ENCODE results near the gene KIF2C. TPM values are rescaled to one million over a fixed set of nuclear protein-coding genes. Genes with fewer than 3 reads are reported as not detected.
"Not testable (repeated sequence)": the region's sequence is repeated elsewhere in the genome, so short reads cannot be mapped to it uniquely, and the experiment has no call there.

KIF2C gene
- total and polyA plus RNA-seq, 2 donors (not counting 1 experiment from before 2014, with no cell fraction given) = 0.25 to 0.69 TPM

GRCh38 chr1:44696789-44697345 lies 42.8 kb upstream of the KIF2C start:
- DNase-seq = peak; percentile 64
- TF ChIP-seq EZH2 (IDR thresholded peaks at IDR 0.05; ENCODE audit: borderline replicate concordance, insufficient read depth, low read depth, low read length, poor library complexity, severe bottlenecking) = no peak
- TF ChIP-seq CTCF (IDR thresholded peaks at IDR 0.05) = no peak
- H3K27ac ChIP-seq (ENCODE audit: low read length in 2 of 2) = peak overlapping the region in 1 of 2 donors; percentile 67

DNA sequence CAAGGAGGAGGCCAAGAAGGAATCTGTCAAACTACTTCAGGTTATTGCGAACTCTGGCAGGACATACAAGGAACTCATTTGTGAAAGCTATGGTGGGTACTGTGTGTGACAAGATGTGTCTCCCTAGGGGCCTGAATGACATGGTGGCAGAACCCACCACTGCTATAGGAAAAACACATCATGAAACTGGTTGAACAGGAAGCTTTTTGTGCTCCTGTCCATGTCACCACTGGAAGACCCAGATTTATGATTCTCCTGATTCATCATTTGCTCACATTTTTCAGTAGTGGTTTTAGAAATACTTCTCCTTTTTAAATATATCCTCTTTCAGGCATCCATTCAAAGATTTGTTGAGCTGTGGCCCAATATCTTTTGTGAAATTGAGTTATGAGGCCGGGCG lies 41.5 kb upstream of the KIF2C start:
- intact Hi-C loops (cut with micrococcal nuclease) = no loop called here
- H3K27ac Mint-ChIP-seq = peak overlapping the region; percentile 89
- no peaks in the 10 kb centered on the region for H3K9me3 ChIP-seq (ENCODE audit: control extremely low read depth in 1 of 3, control insufficient read depth in 2 of 3, insufficient read depth in 1 of 3, low read length in 2 of 3)
- H3K27me3 ChIP-seq (replicated peaks in 1 of 4; ENCODE audit: control extremely low read depth in 1 of 4, control insufficient read depth in 3 of 4, insufficient read depth in 4 of 4, low read length in 3 of 4) = no peaks in the 10 kb centered on the region
- ChIA-PET CTCF (interaction anchor here (1.2 to 4.4 kb wide), 5 partner anchors 9 to 604 kb away, joined by 3 to 23 read pairs (median 14); partner anchors contain the start of genes ARMH1 and TMEM53), POLR2A (no interaction called here)
- H3K36me3 ChIP-seq (replicated peaks in 1 of 2; ENCODE audit: control extremely low read depth in 1 of 2, control insufficient read depth in 1 of 2, extremely low read depth in 1 of 2, insufficient read depth in 2 of 2, low read length in 1 of 2) = peaks cover 0 to 2% of the 10 kb centered on the region in 2 experiments
- H4K20me1 ChIP-seq (ENCODE audit: control insufficient read depth, insufficient read depth, low read length, poor library complexity, severe bottlenecking) = no peaks in the 10 kb centered on the region
- peaks cover 44% of the 10 kb centered on the region in 2 donors for H3K4me1 ChIP-seq (ENCODE audit: control insufficient read depth in 2 of 2, insufficient read depth in 2 of 2, low read length in 2 of 2)
- 20% methylated on average over 1 of the region's 3 CpGs for WGBS (ENCODE audit: insufficient coverage)
- no peak overlapping the region for H3K4me3 ChIP-seq (ENCODE audit: control extremely low read depth in 1 of 5, extremely low read depth in 1 of 5, insufficient read depth in 1 of 5, low read depth in 2 of 5, low read length in 4 of 5)
- H3K27me3 Mint-ChIP-seq = no peaks in the 10 kb centered on the region
- no peak overlapping the region for H3K9ac ChIP-seq (ENCODE audit: low read length)
- DNase-seq (peak; percentile 59), ATAC-seq (ENCODE audit: low read depth) (peak; percentile 56)
- peak overlapping the region in 1 of 2 donors; percentile 5 for H3K27ac ChIP-seq (ENCODE audit: low read length in 2 of 2)
- TF ChIP-seq CTCF (IDR thresholded peaks at IDR 0.05) (no peak), EZH2 (IDR thresholded peaks at IDR 0.05; ENCODE audit: borderline replicate concordance, insufficient read depth, low read depth, low read length, poor library complexity, severe bottlenecking) (no peak)
- peak overlapping the region; percentile 65 for H3K4me2 ChIP-seq (replicated peaks; ENCODE audit: low read depth, low read length, poor library complexity, severe bottlenecking)
- H3K4me3 Mint-ChIP-seq = peak overlapping the region; percentile 66
- H2AFZ ChIP-seq (ENCODE audit: insufficient read depth, low read depth, low read length, poor library complexity, severe bottlenecking) = no peak overlapping the region
- no peaks in the 10 kb centered on the region for H3K9me3 Mint-ChIP-seq (ENCODE audit: insufficient read depth)
- H3K79me2 ChIP-seq (ENCODE audit: control insufficient read depth, insufficient read depth, low read length) = peaks cover 5% of the 10 kb centered on the region
- peaks cover 43% of the 10 kb centered on the region for H3K4me1 Mint-ChIP-seq

More at GRCh38 chr1:44696789-44697345, 42.8 kb upstream of the KIF2C start:
- peak overlapping the region; percentile 62 for H3K4me3 Mint-ChIP-seq
- H2AFZ ChIP-seq (ENCODE audit: insufficient read depth, low read depth, low read length, poor library complexity, severe bottlenecking) = peak overlapping the region; percentile 66
- no peaks in the 10 kb centered on the region for H4K20me1 ChIP-seq (ENCODE audit: control insufficient read depth, insufficient read depth, low read length, poor library complexity, severe bottlenecking)
- H3K79me2 ChIP-seq (ENCODE audit: control insufficient read depth, insufficient read depth, low read length) = peaks cover 5% of the 10 kb centered on the region
- peak overlapping the region in 1 of 5 experiments; percentile 15 for H3K4me3 ChIP-seq (ENCODE audit: control extremely low read depth in 1 of 5, extremely low read depth in 1 of 5, insufficient read depth in 1 of 5, low read depth in 2 of 5, low read length in 4 of 5)
- no peaks in the 10 kb centered on the region for H3K9me3 Mint-ChIP-seq (ENCODE audit: insufficient read depth)
- POLR2A ChIA-PET = interaction anchor here (0.6 to 1.4 kb wide), 5 partner anchors 16 to 65 kb away, joined by 3 to 8 read pairs (median 4); partner anchors contain the start of genes ARMH1 and TMEM53
- peaks cover 0 to 2% of the 10 kb centered on the region in 2 experiments for H3K36me3 ChIP-seq (replicated peaks in 1 of 2; ENCODE audit: control extremely low read depth in 1 of 2, control insufficient read depth in 1 of 2, extremely low read depth in 1 of 2, insufficient read depth in 2 of 2, low read length in 1 of 2)
- WGBS (ENCODE audit: insufficient coverage) = 25% methylated on average over 6 of the region's 7 CpGs
- peaks cover 44% of the 10 kb centered on the region in 2 donors for H3K4me1 ChIP-seq (ENCODE audit: control insufficient read depth in 2 of 2, insufficient read depth in 2 of 2, low read length in 2 of 2)
- H3K4me1 Mint-ChIP-seq = peaks cover 45% of the 10 kb centered on the region
- H3K27me3 Mint-ChIP-seq = no peaks in the 10 kb centered on the region
- no peaks in the 10 kb centered on the region for H3K9me3 ChIP-seq (ENCODE audit: control extremely low read depth in 1 of 3, control insufficient read depth in 2 of 3, insufficient read depth in 1 of 3, low read length in 2 of 3)
- peak overlapping the region; percentile 89 for H3K27ac Mint-ChIP-seq
- ATAC-seq (ENCODE audit: low read depth) = peak; percentile 60
- H3K4me2 ChIP-seq (replicated peaks; ENCODE audit: low read depth, low read length, poor library complexity, severe bottlenecking) = peak overlapping the region; percentile 65
- CTCF ChIA-PET = interaction anchor here (0.6 to 4.4 kb wide), 14 partner anchors 10 to 117 kb away, joined by 3 to 23 read pairs (median 5); partner anchors contain the start of genes ARMH1, RNU5D-1 and TMEM53
- H3K27me3 ChIP-seq (replicated peaks in 1 of 4; ENCODE audit: control extremely low read depth in 1 of 4, control insufficient read depth in 3 of 4, insufficient read depth in 4 of 4, low read length in 3 of 4) = no peaks in the 10 kb centered on the region
- H3K9ac ChIP-seq (ENCODE audit: low read length) = peak overlapping the region; percentile 32
- intact Hi-C loops (cut with micrococcal nuclease) = no loop called here

DNA sequence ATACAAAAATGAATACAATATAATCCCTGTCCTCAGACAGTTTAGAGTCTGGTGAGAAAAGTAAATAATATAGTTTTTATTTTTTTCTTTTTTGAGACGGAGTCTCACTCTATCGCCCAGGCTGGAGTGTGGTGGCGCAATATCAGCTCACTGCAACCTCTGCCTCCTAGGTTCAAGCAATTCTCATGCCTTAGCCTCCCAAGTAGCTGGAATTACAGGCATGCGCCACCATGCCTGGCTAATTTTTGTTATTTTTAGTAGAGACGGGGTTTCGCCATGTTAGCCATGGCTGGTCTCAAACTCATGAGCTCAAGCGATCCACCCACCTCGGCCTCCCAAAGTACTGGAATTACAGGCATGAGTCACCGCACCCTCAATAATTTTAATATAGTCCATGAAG lies 40.3 kb upstream of the KIF2C start:
- H3K4me1 ChIP-seq (ENCODE audit: control insufficient read depth in 2 of 2, insufficient read depth in 2 of 2, low read length in 2 of 2) = peaks cover 44% of the 10 kb centered on the region in 2 donors
- DNase-seq; H3K27ac Mint-ChIP-seq; H3K9ac ChIP-seq (ENCODE audit: low read length); H3K79me2 ChIP-seq (ENCODE audit: control insufficient read depth, insufficient read depth, low read length); H3K27me3 ChIP-seq (replicated peaks in 1 of 4; ENCODE audit: control extremely low read depth in 1 of 4, control insufficient read depth in 3 of 4, insufficient read depth in 4 of 4, low read length in 3 of 4); H3K4me3 Mint-ChIP-seq; H3K27ac ChIP-seq (ENCODE audit: low read length in 2 of 2); ATAC-seq (ENCODE audit: low read depth); H4K20me1 ChIP-seq (ENCODE audit: control insufficient read depth, insufficient read depth, low read length, poor library complexity, severe bottlenecking); H3K27me3 Mint-ChIP-seq; H3K4me2 ChIP-seq (replicated peaks; ENCODE audit: low read depth, low read length, poor library complexity, severe bottlenecking); intact Hi-C loops (cut with micrococcal nuclease); H3K9me3 ChIP-seq (ENCODE audit: control extremely low read depth in 1 of 3, control insufficient read depth in 2 of 3, insufficient read depth in 1 of 3, low read length in 2 of 3); H3K36me3 ChIP-seq (replicated peaks in 1 of 2; ENCODE audit: control extremely low read depth in 1 of 2, control insufficient read depth in 1 of 2, extremely low read depth in 1 of 2, insufficient read depth in 2 of 2, low read length in 1 of 2); H2AFZ ChIP-seq (ENCODE audit: insufficient read depth, low read depth, low read length, poor library complexity, severe bottlenecking); H3K9me3 Mint-ChIP-seq (ENCODE audit: insufficient read depth); H3K4me3 ChIP-seq (ENCODE audit: control extremely low read depth in 1 of 5, extremely low read depth in 1 of 5, insufficient read depth in 1 of 5, low read depth in 2 of 5, low read length in 4 of 5): not testable (repeated sequence)
- POLR2A ChIA-PET = interaction anchor here (0.7 kb wide), 1 partner anchor 28 kb away, joined by 8 read pairs; no protein-coding TSS in a partner anchor
- CTCF ChIA-PET = interaction anchor here (0.6 to 0.7 kb wide), 2 partner anchors 169 to 258 kb away, joined by 3 to 4 read pairs; no protein-coding TSS in a partner anchor
- peaks cover 35% of the 10 kb centered on the region for H3K4me1 Mint-ChIP-seq
- 100% methylated on average over 1 of the region's 9 CpGs for WGBS (ENCODE audit: insufficient coverage)

All from B cell (primary cell).